Keratinocyte (primary cell): ENCODE measurements around the gene BICD2. TPM values are rescaled to one million over a fixed set of nuclear protein-coding genes. Genes with fewer than 3 reads are reported as not detected.
A peak's percentile ranks its signal among the peaks of the same experiment; 100 is the strongest.

ENCODE experiments used
- DNase-seq: peaks from one replicate; pipeline ENCODE4 v3.0.0-alpha.2; 2011; ENCODE audit warnings: low read depth, missing footprints, low spot score
- FAIRE-seq: peaks from 2 replicates; lab custom pipeline; 2011; peaks lifted over from hg19 to GRCh38; lab: Jason Lieb, UNC
- H2AFZ ChIP-seq: 2 replicates; pipeline ENCODE4 v1.6.0; 2012; ENCODE audit warnings: low read length, control low read depth, inconsistent platforms; ENCODE audit not compliant: control insufficient read depth
- H3K27ac ChIP-seq: 2 replicates; pipeline ENCODE4 v1.5.1; 2011; ENCODE audit warnings: low read length; ENCODE audit not compliant: control insufficient read depth, insufficient read depth
- H3K27me3 ChIP-seq: 3 replicates; pipeline ENCODE4 v1.6.0; 2011; ENCODE audit warnings: low read length; ENCODE audit not compliant: control insufficient read depth, insufficient read depth; ENCODE audit errors: extremely low read depth
- H3K36me3 ChIP-seq, 2 experiments: 2 replicates in 1 of 2; 3 replicates in 1 of 2; pipeline ENCODE4 v1.5.1; 2011; ENCODE audit warnings: low read length in 2 of 2, mild to moderate bottlenecking in 1 of 2; ENCODE audit not compliant: control insufficient read depth in 2 of 2, insufficient read depth in 2 of 2; ENCODE audit errors: extremely low read depth in 1 of 2
- H3K4me1 ChIP-seq: 3 replicates; pipeline ENCODE4 v1.5.1; 2011; ENCODE audit warnings: low read length; ENCODE audit not compliant: control insufficient read depth, insufficient read depth; ENCODE audit errors: extremely low read depth
- H3K4me2 ChIP-seq: 3 replicates; pipeline ENCODE4 v1.6.0; 2011; ENCODE audit warnings: low read depth, low read length; ENCODE audit not compliant: control insufficient read depth, insufficient read depth; ENCODE audit errors: extremely low read depth
- H3K4me3 ChIP-seq, 3 experiments: fragments of 200-600 bp in 1 of 3; sonication (generic) in 1 of 3; 2 replicates in 2 of 3; 3 replicates in 1 of 3; pipeline ENCODE4 v1.5.1; 2011 to 2016; ENCODE audit warnings: low read length in 3 of 3, mild to moderate bottlenecking in 3 of 3, control low read depth in 2 of 3, inconsistent platforms in 1 of 3, low read depth in 1 of 3, mixed read lengths in 1 of 3, mixed run types in 1 of 3, moderate library complexity in 1 of 3; ENCODE audit not compliant: control insufficient read depth in 2 of 3, insufficient read depth in 2 of 3; ENCODE audit errors: extremely low read depth in 1 of 3
- H3K79me2 ChIP-seq: 2 replicates; pipeline ENCODE4 v1.6.0; 2012; ENCODE audit warnings: low read length; ENCODE audit not compliant: control insufficient read depth, insufficient read depth
- H3K9ac ChIP-seq: 3 replicates; pipeline ENCODE4 v1.6.0; 2011; ENCODE audit warnings: low read length; ENCODE audit not compliant: control insufficient read depth, insufficient read depth; ENCODE audit errors: extremely low read depth
- H3K9me1 ChIP-seq: 3 replicates; pipeline ENCODE4 v1.6.0; 2011; ENCODE audit warnings: low read length; ENCODE audit not compliant: control insufficient read depth, insufficient read depth; ENCODE audit errors: extremely low read depth
- H3K9me3 ChIP-seq: 2 replicates; pipeline ENCODE4 v1.5.1; 2012; ENCODE audit warnings: low read depth, low read length; ENCODE audit not compliant: control insufficient read depth
- H4K20me1 ChIP-seq: 3 replicates; pipeline ENCODE4 v1.6.0; 2011; ENCODE audit warnings: low read length; ENCODE audit not compliant: control insufficient read depth, insufficient read depth; ENCODE audit errors: extremely low read depth
- EZH2 ChIP-seq: IDR thresholded peaks from one replicate; pipeline ENCODE4 v1.6.1; 2012; ENCODE audit warnings: inconsistent platforms, mild to moderate bottlenecking, low read length, moderate library complexity
- dilution Hi-C: fragments of 300-500 bp; cut with MboI; formaldehyde crosslinking; loops from one replicate; pipeline ENCODE4 v1.7.0; 2020; ENCODE audit warnings: low sequenced_read_pairs; ENCODE audit not compliant: extremely low pct_ligation_motif_present
- polyA plus RNA-seq, 5 experiments: library from polyadenylated mRNA; depleted of rRNA in 3 of 5; stranded (reverse) in 3 of 5; stranded (forward) in 1 of 5; unstranded in 1 of 5; fragments of >200 nt; gene quantifications; 1 replicate in 1 of 5; 2 replicates in 3 of 5; 3 replicates in 1 of 5; pipeline versions ENCODE4 v1.2.1 to v1.2.3, GENCODE V29; 2011 to 2012; ENCODE audit warnings: missing spikeins in 2 of 5, low read depth in 1 of 5, low replicate concordance in 1 of 5
- TF ChIP-seq, protein P1 (sequence below), 3 experiments: IDR thresholded peaks in 1 of 3; conservative IDR thresholded peaks in 1 of 3; optimal IDR thresholded peaks in 1 of 3; 2 replicates in 2 of 3; 3 replicates in 1 of 3; pipeline versions ENCODE3 to v1.5.1; 2011; ENCODE audit warnings: low read length in 3 of 3, mild to moderate bottlenecking in 3 of 3, moderate library complexity in 2 of 3, control low read depth in 1 of 3, inconsistent platforms in 1 of 3; ENCODE audit not compliant: insufficient read depth in 2 of 3; ENCODE audit errors: extremely low read depth in 1 of 3

BICD2 gene
- polyA plus RNA-seq, 1 donor (not counting 4 experiments of a cell fraction or from before 2014, with no cell fraction given) = 41.9 TPM

DNA sequence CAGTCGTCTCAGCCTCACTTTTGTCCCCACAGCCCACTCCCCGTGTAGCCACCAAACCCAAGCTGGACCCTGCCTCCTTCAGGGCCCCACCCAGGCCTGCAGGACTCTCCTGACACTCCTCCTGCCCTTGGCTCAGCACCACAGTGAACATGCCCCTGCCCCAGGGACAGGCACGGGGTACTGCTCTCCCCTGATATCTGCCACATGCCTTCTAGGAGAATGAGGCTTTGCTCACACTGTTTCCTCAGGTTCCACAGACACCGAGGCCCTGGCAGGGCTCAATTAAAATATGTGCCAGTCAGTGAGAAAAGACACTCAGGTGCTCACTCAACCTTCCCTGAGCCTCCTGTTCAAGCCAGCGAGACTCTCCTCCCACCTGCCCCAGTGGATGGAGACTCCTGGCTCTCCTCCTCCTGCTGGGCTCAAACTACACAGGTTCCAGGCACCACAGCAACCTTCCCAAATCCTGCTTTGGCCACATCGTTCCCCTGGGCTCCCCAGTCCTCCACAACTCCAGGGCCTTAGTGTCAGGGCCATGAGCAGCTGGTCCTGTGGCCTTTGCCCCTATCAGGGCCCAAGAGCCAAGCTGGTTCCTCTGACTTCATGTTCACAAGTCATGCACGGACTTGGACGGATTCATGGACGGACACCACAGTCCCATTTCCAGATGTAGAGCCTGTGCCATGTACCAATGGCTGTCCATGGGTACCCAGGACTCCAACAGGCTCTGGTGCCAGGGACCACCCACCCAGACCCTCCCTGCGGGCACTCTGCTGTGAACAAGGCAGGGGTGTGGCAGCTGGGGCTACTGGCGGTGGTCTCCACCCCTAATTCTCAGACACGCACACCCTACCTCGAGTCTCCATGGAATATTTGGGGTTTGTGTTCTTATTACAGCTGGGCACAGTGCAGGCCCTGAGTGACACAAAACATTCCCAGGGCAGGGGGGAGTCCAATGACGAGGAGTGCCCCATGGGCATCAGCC lies 36.6 kb downstream of the BICD2 start:
- no peaks in the 10 kb centered on the region for H3K9me3 ChIP-seq
- dilution Hi-C loops = no loop called here
- no peaks in the 10 kb centered on the region for H3K27me3 ChIP-seq
- no peaks in the 10 kb centered on the region for H3K9me1 ChIP-seq
- no peak overlapping the region for H3K9ac ChIP-seq
- no peak overlapping the region for H2AFZ ChIP-seq
- peaks cover 4% of the 10 kb centered on the region for H4K20me1 ChIP-seq
- no peak overlapping the region for H3K4me3 ChIP-seq
- H3K79me2 ChIP-seq = peaks cover 92% of the 10 kb centered on the region
- FAIRE-seq (no peak), DNase-seq (no peak)
- peaks cover 30 to 48% of the 10 kb centered on the region in 2 experiments for H3K36me3 ChIP-seq
- H3K4me2 ChIP-seq = no peak overlapping the region
- H3K4me1 ChIP-seq = peaks cover 41% of the 10 kb centered on the region
- H3K27ac ChIP-seq = no peak overlapping the region
- TF ChIP-seq, protein P1, sequence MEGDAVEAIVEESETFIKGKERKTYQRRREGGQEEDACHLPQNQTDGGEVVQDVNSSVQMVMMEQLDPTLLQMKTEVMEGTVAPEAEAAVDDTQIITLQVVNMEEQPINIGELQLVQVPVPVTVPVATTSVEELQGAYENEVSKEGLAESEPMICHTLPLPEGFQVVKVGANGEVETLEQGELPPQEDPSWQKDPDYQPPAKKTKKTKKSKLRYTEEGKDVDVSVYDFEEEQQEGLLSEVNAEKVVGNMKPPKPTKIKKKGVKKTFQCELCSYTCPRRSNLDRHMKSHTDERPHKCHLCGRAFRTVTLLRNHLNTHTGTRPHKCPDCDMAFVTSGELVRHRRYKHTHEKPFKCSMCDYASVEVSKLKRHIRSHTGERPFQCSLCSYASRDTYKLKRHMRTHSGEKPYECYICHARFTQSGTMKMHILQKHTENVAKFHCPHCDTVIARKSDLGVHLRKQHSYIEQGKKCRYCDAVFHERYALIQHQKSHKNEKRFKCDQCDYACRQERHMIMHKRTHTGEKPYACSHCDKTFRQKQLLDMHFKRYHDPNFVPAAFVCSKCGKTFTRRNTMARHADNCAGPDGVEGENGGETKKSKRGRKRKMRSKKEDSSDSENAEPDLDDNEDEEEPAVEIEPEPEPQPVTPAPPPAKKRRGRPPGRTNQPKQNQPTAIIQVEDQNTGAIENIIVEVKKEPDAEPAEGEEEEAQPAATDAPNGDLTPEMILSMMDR (optimal IDR thresholded peaks at IDR 0.05 in 1 of 3, IDR thresholded peaks at IDR 0.05 in 1 of 3, conservative IDR thresholded peaks at IDR 0.05 in 1 of 3; ENCODE audit: extremely low read depth in 1 of 3, insufficient read depth in 2 of 3, low read length in 3 of 3) = no peak
- TF ChIP-seq EZH2 = no peak

DNA sequence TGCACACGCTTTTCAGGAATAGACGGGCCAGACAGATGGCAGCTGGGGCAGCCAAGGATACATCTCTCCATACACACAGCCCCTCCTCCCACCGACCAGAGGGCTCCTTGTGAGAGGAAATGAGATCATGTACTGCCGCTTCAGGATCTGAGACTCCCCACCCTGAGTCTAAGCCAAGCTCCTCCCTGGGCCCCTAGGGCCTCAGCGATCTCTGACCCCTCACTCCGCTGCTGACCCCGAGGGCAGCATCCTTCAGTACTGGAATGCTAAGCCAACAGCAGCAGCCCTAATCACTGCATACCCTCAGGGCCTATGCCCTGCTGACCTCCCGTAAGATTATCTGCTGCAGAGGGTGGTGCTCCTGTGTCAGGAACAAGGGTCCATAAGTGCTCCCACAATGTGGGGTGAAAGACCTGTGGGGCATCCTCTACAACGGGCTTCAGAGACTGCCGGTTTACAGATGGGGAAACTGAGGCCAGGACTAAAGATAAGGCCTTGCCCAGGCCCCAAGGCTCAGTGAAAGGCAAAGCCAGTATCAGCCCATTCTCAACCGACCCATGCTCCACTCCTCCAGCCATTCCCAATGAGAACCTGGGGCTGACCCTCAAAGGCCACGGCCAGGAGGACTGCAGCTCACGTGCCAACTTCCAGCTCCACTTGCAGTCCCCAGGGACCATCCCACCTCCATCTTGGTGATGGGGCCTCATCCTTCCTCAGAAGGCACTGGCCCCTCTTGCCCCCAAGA lies 37.5 kb downstream of the BICD2 start:
- peaks cover 4% of the 10 kb centered on the region for H4K20me1 ChIP-seq
- no peaks in the 10 kb centered on the region for H3K27me3 ChIP-seq
- H3K9ac ChIP-seq = no peak overlapping the region
- dilution Hi-C loops = no loop called here
- DNase-seq = no peak
- no peak for TF ChIP-seq EZH2
- TF ChIP-seq, protein P1 (optimal IDR thresholded peaks at IDR 0.05 in 1 of 3, IDR thresholded peaks at IDR 0.05 in 1 of 3, conservative IDR thresholded peaks at IDR 0.05 in 1 of 3; ENCODE audit: extremely low read depth in 1 of 3, insufficient read depth in 2 of 3, low read length in 3 of 3) = no peak
- no peak overlapping the region for H3K4me2 ChIP-seq
- peaks cover 34 to 55% of the 10 kb centered on the region in 2 experiments for H3K36me3 ChIP-seq
- FAIRE-seq = no peak
- H3K4me3 ChIP-seq = no peak overlapping the region
- peak overlapping the region; percentile 11 for H3K27ac ChIP-seq
- no peaks in the 10 kb centered on the region for H3K9me1 ChIP-seq
- H3K79me2 ChIP-seq = peaks cover 89% of the 10 kb centered on the region
- peaks cover 50% of the 10 kb centered on the region for H3K4me1 ChIP-seq
- no peak overlapping the region for H2AFZ ChIP-seq
- no peaks in the 10 kb centered on the region for H3K9me3 ChIP-seq
